ENCODE data around the gene CDYL2. TPM values are rescaled to one million over a fixed set of nuclear protein-coding genes. Genes with fewer than 3 reads are reported as not detected.

Gene CDYL2
- polyA plus RNA-seq, 1 donor from 2014 or later = 2.6 TPM

- H3K9me3 ChIP-seq (ENCODE audit: low read length) = no peaks in the 10 kb centered on the region
- no peak overlapping the region for H2AFZ ChIP-seq (ENCODE audit: low read depth, low read length)
- H3K27me3 ChIP-seq (ENCODE audit: insufficient read depth, low read depth, low read length) = no peaks in the 10 kb centered on the region
- TF ChIP-seq REST (IDR thresholded peaks at IDR 0.05; ENCODE audit: borderline replicate concordance) (no peak), EZH2 (IDR thresholded peaks at IDR 0.05; ENCODE audit: borderline replicate concordance, insufficient read depth, low read length, poor library complexity, severe bottlenecking) (no peak), SMC3 (conservative IDR thresholded peaks at IDR 0.05; ENCODE audit: poor library complexity) (no peak), EP300 (conservative IDR thresholded peaks at IDR 0.05; ENCODE audit: poor library complexity, severe bottlenecking) (no peak), POLR2AphosphoS5 (IDR thresholded peaks at IDR 0.05) (no peak), TAF1 (IDR thresholded peaks at IDR 0.05; ENCODE audit: low read depth) (no peak)
- H3K9ac ChIP-seq (ENCODE audit: low read length) = no peak overlapping the region
- H3K4me3 ChIP-seq (ENCODE audit: low read length) = no peak overlapping the region
- H3K27ac ChIP-seq (ENCODE audit: low read length) = no peak overlapping the region
- H4K20me1 ChIP-seq (ENCODE audit: insufficient read depth) = no peaks in the 10 kb centered on the region
- H3K9me2 ChIP-seq (ENCODE audit: insufficient read depth, low read length) = no peaks in the 10 kb centered on the region
- no peaks in the 10 kb centered on the region for H3K79me2 ChIP-seq (replicated peaks; ENCODE audit: insufficient read depth, low read length)
- no peak overlapping the region for H3K4me2 ChIP-seq (ENCODE audit: low read length)
- peaks cover 3% of the 10 kb centered on the region for H3K36me3 ChIP-seq (ENCODE audit: insufficient read depth, low read length)
- no peaks in the 10 kb centered on the region for H3F3A ChIP-seq (ENCODE audit: insufficient read depth, low read length, poor library complexity, severe bottlenecking)
Measured at GRCh38 chr16:80610481-80611156, 193.8 kb downstream of the CDYL2 start.

GRCh38 chr16:80608946-80609345, 195.5 kb downstream of the CDYL2 start:
- H3K27me3 ChIP-seq (ENCODE audit: insufficient read depth, low read depth, low read length) = no peaks in the 10 kb centered on the region
- no peaks in the 10 kb centered on the region for H3F3A ChIP-seq (ENCODE audit: insufficient read depth, low read length, poor library complexity, severe bottlenecking)
- H3K4me2 ChIP-seq (ENCODE audit: low read length) = no peak overlapping the region
- no peaks in the 10 kb centered on the region for H3K9me2 ChIP-seq (ENCODE audit: insufficient read depth, low read length)
- H3K27ac ChIP-seq (ENCODE audit: low read length) = no peak overlapping the region
- no peaks in the 10 kb centered on the region for H4K20me1 ChIP-seq (ENCODE audit: insufficient read depth)
- H3K4me3 ChIP-seq (ENCODE audit: low read length) = no peak overlapping the region
- no peaks in the 10 kb centered on the region for H3K9me3 ChIP-seq (ENCODE audit: low read length)
- H3K79me2 ChIP-seq (replicated peaks; ENCODE audit: insufficient read depth, low read length) = no peaks in the 10 kb centered on the region
- peaks cover 3% of the 10 kb centered on the region for H3K36me3 ChIP-seq (ENCODE audit: insufficient read depth, low read length)
- TF ChIP-seq EZH2 (IDR thresholded peaks at IDR 0.05; ENCODE audit: borderline replicate concordance, insufficient read depth, low read length, poor library complexity, severe bottlenecking) (no peak), TAF1 (IDR thresholded peaks at IDR 0.05; ENCODE audit: low read depth) (no peak), CTCF (IDR thresholded peaks at IDR 0.05; ENCODE audit: poor library complexity, severe bottlenecking) (no peak), EP300 (conservative IDR thresholded peaks at IDR 0.05; ENCODE audit: poor library complexity, severe bottlenecking) (no peak), REST (IDR thresholded peaks at IDR 0.05; ENCODE audit: borderline replicate concordance) (no peak), POLR2AphosphoS5 (IDR thresholded peaks at IDR 0.05) (no peak), MXI1 (conservative IDR thresholded peaks at IDR 0.05; ENCODE audit: poor library complexity, severe bottlenecking) (no peak), SMC3 (conservative IDR thresholded peaks at IDR 0.05; ENCODE audit: poor library complexity) (no peak), RAD21 (conservative IDR thresholded peaks at IDR 0.05) (no peak)
- H2AFZ ChIP-seq (ENCODE audit: low read depth, low read length) = no peak overlapping the region
- no peak overlapping the region for H3K9ac ChIP-seq (ENCODE audit: low read length)
